GDM1 (cell line): ENCODE data around the gene NTM.

ENCODE experiments used
- DNase-seq: peaks from one replicate; lab custom pipeline; 2025; lab: John Stamatoyannopoulos, UW

The NTM gene

GRCh38 chr11:131688048-131688693, 317.8 kb downstream of the NTM start:
- peak; percentile 26 for DNase-seq

GRCh38 chr11:131689049-131689925, 318.9 kb downstream of the NTM start:
- no peak for DNase-seq

- no peak for DNase-seq
Measured at GRCh38 chr11:131690362-131690761, 319.9 kb downstream of the NTM start.

GRCh38 chr11:131690776-131691175, 320.4 kb downstream of the NTM start:
- DNase-seq = no peak

GRCh38 chr11:131691181-131692041, 321.0 kb downstream of the NTM start:
- no peak for DNase-seq

- DNase-seq = no peak
Measured at GRCh38 chr11:131692151-131692550, 321.7 kb downstream of the NTM start.

GRCh38 chr11:131692961-131693360, 322.5 kb downstream of the NTM start:
- DNase-seq = no peak

GRCh38 chr11:131693756-131694155, 323.3 kb downstream of the NTM start:
- no peak for DNase-seq

GRCh38 chr11:131694526-131695424, 324.4 kb downstream of the NTM start:
- DNase-seq = peak; percentile 40

GRCh38 chr11:131695889-131696429, 325.5 kb downstream of the NTM start:
- DNase-seq = no peak

GRCh38 chr11:131696690-131697089, 326.3 kb downstream of the NTM start:
- no peak for DNase-seq

- DNase-seq = no peak
Measured at GRCh38 chr11:131703311-131703710, 332.9 kb downstream of the NTM start.

GRCh38 chr11:131704682-131705081, 334.3 kb downstream of the NTM start:
- DNase-seq = no peak

GRCh38 chr11:131710511-131710910, 340.1 kb downstream of the NTM start:
- no peak for DNase-seq

GRCh38 chr11:131712897-131713296, 342.5 kb downstream of the NTM start:
- no peak for DNase-seq

GRCh38 chr11:131713529-131714134, 343.2 kb downstream of the NTM start:
- no peak for DNase-seq

- DNase-seq = no peak
Measured at GRCh38 chr11:131717616-131718015, 347.2 kb downstream of the NTM start.

GRCh38 chr11:131723088-131723487, 352.7 kb downstream of the NTM start:
- no peak for DNase-seq

GRCh38 chr11:131724436-131724975, 354.1 kb downstream of the NTM start:
- DNase-seq = no peak

GRCh38 chr11:131734871-131735270, 364.5 kb downstream of the NTM start:
- no peak for DNase-seq
